AML-193 (cell line): Measurements from ENCODE around the gene GNAL.
"Not testable (repeated sequence)": the region's sequence is repeated elsewhere in the genome, so short reads cannot be mapped to it uniquely, and the experiment has no call there.

Experiments used
- DNase-seq, 2 experiments: peaks; one replicate each; lab custom pipeline; 2025; lab: John Stamatoyannopoulos, UW

Gene GNAL

GRCh38 chr18:11908182-11909060 lies 219.4 kb downstream of the GNAL start, which contains the start of gene MPPE1:
Gene MPPE1, minus strand, starts transcription at chr18:11908317. Its CDS starts 11,053 bp downstream, at chr18:11897264.
- DNase-seq = peak; percentile 80 to 82

- no peak for DNase-seq
These were observed 220.0 kb downstream of the GNAL start for GRCh38 chr18:11909061-11909455.

GRCh38 chr18:11909591-11910026 lies 220.5 kb downstream of the GNAL start:
- DNase-seq = peak in 1 of 2 experiments; percentile 26

- peak; percentile 78 to 81 for DNase-seq
These were observed 227.8 kb downstream of the GNAL start for GRCh38 chr18:11916880-11917279.

DNA sequence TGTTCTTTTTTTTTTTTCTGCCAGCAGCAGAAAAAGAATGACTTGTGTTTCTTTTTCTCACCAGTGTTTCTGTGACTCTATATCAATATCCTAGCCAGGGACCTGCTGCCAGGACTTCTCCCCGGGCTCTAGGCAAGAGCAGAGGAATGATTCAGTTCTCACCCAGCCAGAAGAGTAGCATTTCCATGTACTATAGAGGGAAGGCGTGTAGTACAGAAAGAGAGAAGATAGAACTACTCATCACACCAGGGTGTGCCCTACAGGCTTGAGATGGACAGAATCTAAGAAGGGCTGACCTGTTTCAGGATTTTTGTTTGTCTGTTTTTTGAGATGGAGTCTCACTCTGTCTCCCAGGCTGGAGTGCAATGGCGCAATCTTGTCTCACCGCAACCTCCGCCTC lies 230.5 kb downstream of the GNAL start:
- not testable (repeated sequence) for DNase-seq

GRCh38 chr18:11923450-11923849 lies 234.4 kb downstream of the GNAL start:
- no peak for DNase-seq

DNA sequence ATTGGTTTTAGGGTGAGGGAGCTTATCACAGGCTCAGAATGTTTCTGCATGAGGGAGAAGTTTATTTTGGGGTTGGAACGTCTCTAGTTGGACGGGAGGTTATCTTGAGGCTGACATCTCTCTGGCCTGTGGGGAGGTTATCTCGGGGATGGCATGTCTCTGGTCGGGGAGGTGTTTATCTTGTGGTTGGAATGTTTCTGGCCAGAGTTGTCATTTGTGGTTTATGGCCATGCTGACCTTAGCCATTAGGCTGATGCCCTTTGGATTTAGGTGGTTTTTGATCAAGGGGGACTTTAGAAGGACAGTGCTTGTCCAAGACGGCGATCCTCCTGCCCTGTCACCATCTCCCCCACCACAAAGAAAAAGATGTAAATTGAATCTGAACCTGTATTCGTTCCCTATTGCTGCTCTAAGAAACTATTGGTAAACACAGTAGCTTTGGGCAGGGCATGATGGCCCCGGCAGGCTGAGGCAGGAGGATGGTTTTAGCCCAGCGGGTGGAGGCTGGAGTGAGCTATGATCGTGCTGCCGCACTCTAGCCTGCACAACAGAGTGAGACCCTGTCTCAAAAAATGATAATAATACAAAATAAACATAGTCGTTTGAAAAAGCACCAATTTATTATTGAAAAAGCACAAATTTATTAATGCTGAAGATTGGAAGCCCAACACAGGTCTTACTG lies 236.9 kb downstream of the GNAL start:
- DNase-seq = no peak

DNA sequence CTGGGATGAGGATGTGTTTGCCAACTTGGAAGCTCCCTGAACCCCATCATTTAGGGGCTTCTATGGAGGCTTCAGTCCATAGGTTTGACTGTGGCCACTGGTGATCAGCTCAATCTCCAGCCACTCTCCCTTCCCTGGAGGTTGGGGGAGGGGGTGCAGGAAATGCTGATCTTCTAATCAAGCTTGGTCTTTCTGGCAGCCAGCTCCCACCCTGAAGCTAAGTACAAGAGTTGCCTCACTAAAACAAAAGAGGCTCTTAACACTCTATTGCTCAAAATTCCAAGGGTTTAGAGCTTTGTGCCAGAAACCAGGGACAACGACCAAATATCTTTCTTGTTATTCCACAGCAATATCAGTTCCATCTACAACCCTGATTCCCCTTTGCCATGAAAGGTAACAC lies 238.4 kb downstream of the GNAL start:
- DNase-seq = no peak

- DNase-seq = no peak
These were observed 243.3 kb downstream of the GNAL start for GRCh38 chr18:11932393-11932792.
